Gastroesophageal sphincter (tissue), 3 donors: ENCODE results near the gene FLCN.

Source experiments
- CTCF ChIP-seq, 4 experiments: fragments of 200-600 bp in 2 of 4; fragments of 450-650 bp in 2 of 4; sonication (generic) in 1 of 4; IDR thresholded peaks; one replicate each; pipeline ENCODE4 v1.5.1; 2017 to 2019; ENCODE audit warnings: antibody characterized with exemption in 4 of 4, mild to moderate bottlenecking in 2 of 4, moderate library complexity in 2 of 4
- POLR2AphosphoS5 ChIP-seq: sonication (generic); formaldehyde crosslinking; IDR thresholded peaks from one replicate; pipeline ENCODE4 v1.6.1; 2017; ENCODE audit warnings: antibody characterized with exemption

- no peak for TF ChIP-seq POLR2AphosphoS5
- TF ChIP-seq CTCF (IDR thresholded peaks at IDR 0.05): no peak
Measured at GRCh38 chr17:17167356-17167755, 69.6 kb downstream of the FLCN start.
